H9 (cell line): ENCODE results near the gene OR10A4. TPM values are rescaled to one million over a fixed set of nuclear protein-coding genes. Genes with fewer than 3 reads are reported as not detected.

ENCODE experiments used
- DNase-seq: peaks from one replicate; pipeline ENCODE4 v3.0.0-alpha.2; 2017
- H2AFZ ChIP-seq: one replicate; pipeline ENCODE4 v1.6.1; 2013; ENCODE audit warnings: mild to moderate bottlenecking, low read length, control low read depth, moderate library complexity
- H2AK5ac ChIP-seq: 2 replicates; pipeline ENCODE4 v1.6.1; 2013; ENCODE audit warnings: low read length, control low read depth, mixed read lengths; ENCODE audit not compliant: insufficient read length
- H2BK120ac ChIP-seq: one replicate; pipeline ENCODE4 v1.6.1; 2013; ENCODE audit warnings: low read depth, mild to moderate bottlenecking, low read length, control low read depth, inconsistent platforms; ENCODE audit not compliant: poor library complexity, severe bottlenecking
- H2BK12ac ChIP-seq: 2 replicates; pipeline ENCODE4 v1.6.1; 2013; ENCODE audit warnings: low read length, control low read depth, mixed read lengths, low read depth; ENCODE audit not compliant: insufficient read length
- H2BK15ac ChIP-seq: 2 replicates; pipeline ENCODE4 v1.6.1; 2013; ENCODE audit warnings: low read depth, low read length, control low read depth
- H2BK20ac ChIP-seq: one replicate; pipeline ENCODE4 v1.6.1; 2013; ENCODE audit warnings: low read depth, mild to moderate bottlenecking, low read length, control low read depth, inconsistent platforms; ENCODE audit not compliant: poor library complexity, severe bottlenecking
- H2BK5ac ChIP-seq: 2 replicates; pipeline ENCODE4 v1.6.1; 2013; ENCODE audit warnings: low read length, control low read depth, mixed read lengths; ENCODE audit not compliant: insufficient read length
- H3K14ac ChIP-seq: 2 replicates; pipeline ENCODE4 v1.6.1; 2013; ENCODE audit warnings: low read length, control low read depth; ENCODE audit not compliant: insufficient read depth
- H3K18ac ChIP-seq: 2 replicates; pipeline ENCODE4 v1.6.1; 2013; ENCODE audit warnings: low read depth, mild to moderate bottlenecking, mixed read lengths, low read length, control low read depth; ENCODE audit not compliant: insufficient read length
- H3K23ac ChIP-seq: 2 replicates; pipeline ENCODE4 v1.6.1; 2013; ENCODE audit warnings: low read length, control low read depth, mixed read lengths, low read depth; ENCODE audit not compliant: insufficient read length
- H3K23me2 ChIP-seq: 2 replicates; pipeline ENCODE4 v1.6.1; 2013; ENCODE audit warnings: low read depth, mild to moderate bottlenecking, mixed read lengths, low read length, control low read depth; ENCODE audit not compliant: insufficient read length, poor library complexity, severe bottlenecking
- H3K27ac ChIP-seq: 2 replicates; pipeline ENCODE4 v1.5.1; 2013; ENCODE audit warnings: low read length, control low read depth, mixed read lengths, low read depth; ENCODE audit not compliant: insufficient read length
- H3K27me3 ChIP-seq: 2 replicates; pipeline ENCODE4 v1.6.1; 2013; ENCODE audit warnings: low read length, control low read depth, inconsistent platforms; ENCODE audit not compliant: insufficient read depth
- H3K4ac ChIP-seq: 2 replicates; pipeline ENCODE4 v1.6.1; 2013; ENCODE audit warnings: low read depth, mild to moderate bottlenecking, control low read depth, inconsistent platforms, low read length, moderate library complexity
- H3K4me1 ChIP-seq: 2 replicates; pipeline ENCODE4 v1.6.1; 2013; ENCODE audit warnings: low read length, control low read depth, inconsistent platforms; ENCODE audit not compliant: insufficient read depth
- H3K4me2 ChIP-seq: 2 replicates; pipeline ENCODE4 v1.6.1; 2013; ENCODE audit warnings: low read length, control low read depth, mixed read lengths; ENCODE audit not compliant: insufficient read length, insufficient read depth
- H3K56ac ChIP-seq: 2 replicates; pipeline ENCODE4 v1.6.1; 2013; ENCODE audit warnings: low read depth, mild to moderate bottlenecking, mixed read lengths, low read length, control low read depth; ENCODE audit not compliant: insufficient read length
- H3K79me1 ChIP-seq: 2 replicates; pipeline ENCODE4 v1.6.1; 2013; ENCODE audit warnings: low read depth, mild to moderate bottlenecking, moderate library complexity, low read length, control low read depth, inconsistent platforms; ENCODE audit not compliant: insufficient read depth, poor library complexity, severe bottlenecking
- H3K79me2 ChIP-seq: 2 replicates; pipeline ENCODE4 v1.6.1; 2013; ENCODE audit warnings: low read length, control low read depth, inconsistent platforms; ENCODE audit not compliant: insufficient read depth
- H3K9ac ChIP-seq: 2 replicates; pipeline ENCODE4 v1.6.1; 2013; ENCODE audit warnings: low read length, control low read depth, mixed read lengths; ENCODE audit not compliant: insufficient read length; ENCODE audit errors: extremely low read depth
- H3K9me3 ChIP-seq: one replicate; pipeline ENCODE4 v1.6.1; 2013; ENCODE audit warnings: low read depth, low read length, inconsistent platforms; ENCODE audit not compliant: control insufficient read depth
- H3T11ph ChIP-seq: one replicate; pipeline ENCODE4 v1.6.1; 2013; ENCODE audit warnings: mild to moderate bottlenecking, low read length, control low read depth, inconsistent platforms
- H4K20me1 ChIP-seq: one replicate; pipeline ENCODE4 v1.6.1; 2013; ENCODE audit not compliant: control insufficient read depth, insufficient read length, insufficient read depth
- H4K5ac ChIP-seq: 2 replicates; pipeline ENCODE4 v1.6.1; 2013; ENCODE audit warnings: low read depth, mild to moderate bottlenecking, mixed read lengths, low read length, control low read depth; ENCODE audit not compliant: insufficient read length
- H4K8ac ChIP-seq: replicated peaks from 2 replicates; pipeline ENCODE4 v1.6.1; 2013; ENCODE audit warnings: low read length, control low read depth, mixed read lengths, low read depth; ENCODE audit not compliant: insufficient read length
- H4K91ac ChIP-seq: 2 replicates; pipeline ENCODE4 v1.6.1; 2013; ENCODE audit warnings: low read depth, mild to moderate bottlenecking, moderate library complexity, mixed read lengths, low read length, control low read depth; ENCODE audit not compliant: insufficient read length
- H3K27ac Mint-ChIP-seq, 3 experiments: 2 replicates in 2 of 3; 3 replicates in 1 of 3; pipeline ENCODE4 v1.8.0; 2020 to 2021; ENCODE audit warnings: mixed read lengths in 3 of 3, mild to moderate bottlenecking in 1 of 3, moderate library complexity in 1 of 3
- H3K27me3 Mint-ChIP-seq: 2 replicates; pipeline ENCODE4 v1.8.0; 2021; ENCODE audit warnings: low read depth, mild to moderate bottlenecking, moderate library complexity, mixed read lengths
- H3K36me3 Mint-ChIP-seq, 3 experiments: 2 replicates in 2 of 3; 3 replicates in 1 of 3; pipeline ENCODE4 v1.8.0; 2020 to 2021; ENCODE audit warnings: low read depth in 3 of 3, mixed read lengths in 3 of 3; ENCODE audit not compliant: insufficient read depth in 1 of 3
- H3K4me1 Mint-ChIP-seq, 2 experiments: 2 replicates each; pipeline ENCODE4 v1.8.0; 2020; ENCODE audit warnings: mixed read lengths in 2 of 2
- H3K4me3 Mint-ChIP-seq, 2 experiments: 2 replicates in 1 of 2; 3 replicates in 1 of 2; pipeline ENCODE4 v1.8.0; 2020 to 2021; ENCODE audit warnings: mild to moderate bottlenecking in 2 of 2, mixed read lengths in 2 of 2, moderate library complexity in 1 of 2
- H3K9me3 Mint-ChIP-seq, 2 experiments: 2 replicates in 1 of 2; 3 replicates in 1 of 2; pipeline ENCODE4 v1.8.0; 2020; ENCODE audit warnings: mild to moderate bottlenecking in 2 of 2, mixed read lengths in 2 of 2, moderate library complexity in 1 of 2
- WGBS: extraction: QIAGEN DNeasy Blood & Tissue Kit; methylation state at CpG from one replicate; pipeline ENCODE4 v1.1.7; 2013; ENCODE audit warnings: missing lambda C conversion rate, low lambda C conversion rate, mixed read lengths; ENCODE audit not compliant: insufficient read length; ENCODE audit errors: extremely low coverage; 5-methylcytosine and 5-hydroxymethylcytosine counted together
- total RNA-seq: library from RNA; stranded (reverse); gene quantifications from 2 replicates; pipeline ENCODE4 v1.2.1, GENCODE V29; 2021
- TF ChIP-seq, protein P1 (sequence below): fragments of 200-600 bp; sonication (generic); conservative IDR thresholded peaks from 3 replicates; pipeline ENCODE4 v1.8.0; 2021; ENCODE audit warnings: antibody characterized with exemption, mild to moderate bottlenecking

The OR10A4 gene
- total RNA-seq, 1 experiment from 2014 or later, result not detected

GRCh38 chr11:6919698-6920097 lies 43.3 kb downstream of the OR10A4 start:
- no peaks in the 10 kb centered on the region for H3K9me3 ChIP-seq
- no peak overlapping the region for H3T11ph ChIP-seq
- no peak overlapping the region for H3K18ac ChIP-seq
- H3K56ac ChIP-seq, result no peak overlapping the region
- H3K27me3 ChIP-seq, result no peaks in the 10 kb centered on the region
- WGBS, result no CpG with 5 or more reads among the region's 2 CpGs
- H3K4me2 ChIP-seq, result no peak overlapping the region
- H2BK120ac ChIP-seq, result no peak overlapping the region
- peaks cover 0 to 4% of the 10 kb centered on the region in 2 experiments; a peak in 1 of 5 replicates for H3K9me3 Mint-ChIP-seq
- H2BK5ac ChIP-seq, result no peak overlapping the region
- no peak overlapping the region for H3K23ac ChIP-seq
- no peaks in the 10 kb centered on the region for H3K79me2 ChIP-seq
- no peak overlapping the region for H4K8ac ChIP-seq
- no peak overlapping the region for H2AK5ac ChIP-seq
- no peak overlapping the region for H4K91ac ChIP-seq
- no peaks in the 10 kb centered on the region for H3K27me3 Mint-ChIP-seq
- H4K5ac ChIP-seq, result no peak overlapping the region
- no peak overlapping the region for H3K9ac ChIP-seq
- no peak overlapping the region for H2BK15ac ChIP-seq
- H3K4ac ChIP-seq, result no peak overlapping the region
- H2BK20ac ChIP-seq, result no peak overlapping the region
- H3K23me2 ChIP-seq, result no peaks in the 10 kb centered on the region
- H3K4me1 ChIP-seq, result no peaks in the 10 kb centered on the region
- no peak overlapping the region for H3K4me3 Mint-ChIP-seq
- H3K4me1 Mint-ChIP-seq, result no peaks in the 10 kb centered on the region
- H3K14ac ChIP-seq, result no peak overlapping the region
- H3K36me3 Mint-ChIP-seq, result no peaks in the 10 kb centered on the region; a peak in 1 of 7 replicates
- no peaks in the 10 kb centered on the region for H4K20me1 ChIP-seq
- H2AFZ ChIP-seq, result no peak overlapping the region
- no peak overlapping the region for H3K27ac Mint-ChIP-seq
- TF ChIP-seq, protein P1, sequence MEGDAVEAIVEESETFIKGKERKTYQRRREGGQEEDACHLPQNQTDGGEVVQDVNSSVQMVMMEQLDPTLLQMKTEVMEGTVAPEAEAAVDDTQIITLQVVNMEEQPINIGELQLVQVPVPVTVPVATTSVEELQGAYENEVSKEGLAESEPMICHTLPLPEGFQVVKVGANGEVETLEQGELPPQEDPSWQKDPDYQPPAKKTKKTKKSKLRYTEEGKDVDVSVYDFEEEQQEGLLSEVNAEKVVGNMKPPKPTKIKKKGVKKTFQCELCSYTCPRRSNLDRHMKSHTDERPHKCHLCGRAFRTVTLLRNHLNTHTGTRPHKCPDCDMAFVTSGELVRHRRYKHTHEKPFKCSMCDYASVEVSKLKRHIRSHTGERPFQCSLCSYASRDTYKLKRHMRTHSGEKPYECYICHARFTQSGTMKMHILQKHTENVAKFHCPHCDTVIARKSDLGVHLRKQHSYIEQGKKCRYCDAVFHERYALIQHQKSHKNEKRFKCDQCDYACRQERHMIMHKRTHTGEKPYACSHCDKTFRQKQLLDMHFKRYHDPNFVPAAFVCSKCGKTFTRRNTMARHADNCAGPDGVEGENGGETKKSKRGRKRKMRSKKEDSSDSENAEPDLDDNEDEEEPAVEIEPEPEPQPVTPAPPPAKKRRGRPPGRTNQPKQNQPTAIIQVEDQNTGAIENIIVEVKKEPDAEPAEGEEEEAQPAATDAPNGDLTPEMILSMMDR, result no peak
- H3K27ac ChIP-seq, result no peak overlapping the region
- no peak overlapping the region for H2BK12ac ChIP-seq
- no peak for DNase-seq
- H3K79me1 ChIP-seq, result no peaks in the 10 kb centered on the region
